ENCODE data around the gene CD226.
"Not testable (repeated sequence)": the region's sequence is repeated elsewhere in the genome, so short reads cannot be mapped to it uniquely, and the experiment has no call there.

The CD226 gene

GRCh38 chr18:69956057-69956456, 8.4 kb upstream of the CD226 start:
- no peak for DNase-seq

DNA sequence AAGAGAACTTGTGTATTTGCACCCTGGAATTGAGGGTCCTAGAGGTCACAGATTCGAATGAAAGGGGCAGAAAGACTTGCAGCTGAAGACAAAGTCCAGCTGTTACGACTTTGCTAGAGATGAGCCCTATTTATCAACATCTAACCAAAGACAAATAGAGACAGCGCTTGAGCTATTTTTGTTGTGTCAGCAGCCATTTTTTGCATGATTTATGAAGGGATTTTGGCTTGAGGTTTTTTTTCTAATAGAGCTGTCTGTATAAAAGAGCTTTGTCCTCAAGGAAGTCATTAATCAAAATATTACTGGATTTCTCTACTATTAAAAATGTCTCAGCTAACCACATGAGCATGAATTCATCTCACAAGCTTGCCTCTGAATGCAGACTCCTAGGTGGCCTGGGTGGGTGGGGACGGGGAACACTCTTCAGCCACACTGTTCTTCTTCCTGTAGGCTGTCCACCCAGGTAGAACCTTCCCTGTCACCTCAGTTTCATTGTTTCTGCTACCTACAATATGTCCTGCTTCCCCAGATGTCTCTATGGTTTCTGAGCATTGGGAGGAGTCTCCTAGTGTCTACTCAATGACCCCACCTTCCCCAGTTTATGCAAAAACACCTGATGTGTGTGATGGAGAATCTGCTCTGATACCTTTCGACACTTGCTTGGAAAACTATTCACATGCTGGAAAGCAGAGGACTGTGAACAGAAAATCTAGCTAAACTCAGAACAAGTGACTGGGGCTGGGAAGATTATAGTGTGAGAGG, 7.2 kb upstream of the CD226 start:
- DNase-seq: no peak

GRCh38 chr18:69953191-69953590, 5.5 kb upstream of the CD226 start:
- DNase-seq: no peak

DNA sequence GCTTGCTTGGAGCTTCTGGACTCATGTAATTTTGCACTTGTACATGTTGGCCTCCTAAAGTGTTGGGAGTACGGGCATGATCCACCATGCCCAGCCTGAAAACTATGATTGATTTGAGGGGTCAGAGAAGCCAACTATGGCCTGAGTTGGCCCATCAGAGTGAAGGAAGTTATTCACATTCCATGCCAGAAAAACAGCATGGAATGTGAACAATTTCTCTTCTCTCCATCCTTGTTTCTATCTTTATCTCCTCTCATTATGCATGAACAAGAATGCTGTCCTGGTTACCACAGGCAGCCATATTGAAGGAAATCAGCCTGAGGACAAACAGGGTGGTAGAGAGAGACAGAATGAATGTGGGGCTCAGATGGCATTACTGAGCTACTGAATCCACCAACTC, 3.5 kb upstream of the CD226 start:
- DNase-seq: no peak

- no peak for DNase-seq
Observed at GRCh38 chr18:69949538-69949936, 1.9 kb upstream of the CD226 start.

GRCh38 chr18:69948919-69949537, 1.4 kb upstream of the CD226 start:
- no peak for DNase-seq

GRCh38 chr18:69948256-69948655, 583 bp upstream of the CD226 start:
- DNase-seq: no peak

DNA sequence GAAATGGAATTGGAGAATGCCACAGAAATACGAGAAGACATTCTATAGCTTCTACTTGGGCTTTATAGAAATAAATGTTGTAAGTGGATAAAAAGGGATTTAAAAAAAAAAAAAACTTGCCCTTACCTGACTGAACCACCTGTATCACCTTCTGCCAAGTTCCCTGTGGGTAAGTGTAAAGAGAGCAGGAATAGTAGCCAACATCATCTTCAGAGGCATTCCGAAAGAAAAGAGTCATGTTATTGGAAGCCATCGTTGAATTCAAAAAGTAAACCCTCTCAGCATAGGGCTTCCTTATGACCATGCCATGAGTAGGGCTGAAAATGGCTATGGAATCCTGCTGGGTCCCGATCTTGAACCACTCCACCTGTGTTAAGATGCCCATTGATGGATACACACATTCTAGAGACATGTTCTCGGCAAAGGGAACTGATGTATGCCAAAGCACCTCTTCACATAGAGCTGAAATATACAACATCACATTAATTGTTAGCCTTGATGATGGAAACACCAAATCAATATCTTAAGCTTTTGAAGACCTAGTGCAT, 991 bp downstream of the CD226 start:
- DNase-seq: no peak

GRCh38 chr18:69945220-69946114, 2.2 kb downstream of the CD226 start:
- DNase-seq: no peak

- no peak for DNase-seq
Observed at GRCh38 chr18:69944436-69944835, 3.2 kb downstream of the CD226 start.

DNA sequence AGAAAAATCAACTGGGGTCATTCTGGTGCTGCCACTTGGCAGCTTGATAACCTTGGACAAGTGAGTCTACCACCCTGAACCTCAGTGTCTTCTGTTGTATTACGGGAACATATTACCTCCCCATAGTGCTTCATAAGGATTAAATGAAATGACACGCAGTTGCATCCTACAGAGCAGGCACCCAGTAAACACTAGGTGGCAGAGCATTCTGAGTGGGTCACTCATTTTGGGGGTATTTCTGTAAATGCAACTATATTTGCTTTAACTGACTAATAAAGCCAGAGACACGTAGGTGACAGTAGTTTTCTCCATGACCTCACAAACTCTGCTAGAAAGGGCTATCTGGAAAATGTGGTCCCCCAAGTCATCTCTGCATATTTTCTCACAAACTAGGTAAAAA, 4.7 kb downstream of the CD226 start:
- no peak for DNase-seq

- no peak for DNase-seq
Observed at GRCh38 chr18:69941183-69941582, 6.5 kb downstream of the CD226 start.

DNA sequence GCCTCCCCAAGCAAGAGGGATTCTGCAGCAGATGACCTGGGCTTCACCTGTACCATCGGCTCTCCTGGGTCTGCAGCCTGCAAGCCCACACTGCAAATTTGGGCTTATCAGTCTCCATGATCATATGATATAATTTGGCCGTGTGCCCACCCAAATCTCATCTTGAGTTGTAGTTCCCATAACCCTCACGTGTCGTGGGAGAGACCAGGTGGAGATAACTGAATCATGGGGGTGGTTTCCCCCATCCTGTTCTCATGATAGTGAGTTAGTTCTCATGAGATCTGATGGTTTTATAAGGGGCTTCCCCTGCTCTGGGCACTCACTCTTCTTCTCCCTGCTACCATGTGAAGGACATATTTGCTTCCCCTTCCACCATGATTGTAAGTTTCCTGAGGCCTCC, 7.9 kb downstream of the CD226 start:
- DNase-seq: not testable (repeated sequence)

- no peak for DNase-seq
Observed at GRCh38 chr18:69936191-69936558, 11.5 kb downstream of the CD226 start.

- DNase-seq: no peak
Observed at GRCh38 chr18:69935319-69936190, 12.1 kb downstream of the CD226 start.

GRCh38 chr18:69934601-69935265, 12.9 kb downstream of the CD226 start:
- no peak for DNase-seq

DNA sequence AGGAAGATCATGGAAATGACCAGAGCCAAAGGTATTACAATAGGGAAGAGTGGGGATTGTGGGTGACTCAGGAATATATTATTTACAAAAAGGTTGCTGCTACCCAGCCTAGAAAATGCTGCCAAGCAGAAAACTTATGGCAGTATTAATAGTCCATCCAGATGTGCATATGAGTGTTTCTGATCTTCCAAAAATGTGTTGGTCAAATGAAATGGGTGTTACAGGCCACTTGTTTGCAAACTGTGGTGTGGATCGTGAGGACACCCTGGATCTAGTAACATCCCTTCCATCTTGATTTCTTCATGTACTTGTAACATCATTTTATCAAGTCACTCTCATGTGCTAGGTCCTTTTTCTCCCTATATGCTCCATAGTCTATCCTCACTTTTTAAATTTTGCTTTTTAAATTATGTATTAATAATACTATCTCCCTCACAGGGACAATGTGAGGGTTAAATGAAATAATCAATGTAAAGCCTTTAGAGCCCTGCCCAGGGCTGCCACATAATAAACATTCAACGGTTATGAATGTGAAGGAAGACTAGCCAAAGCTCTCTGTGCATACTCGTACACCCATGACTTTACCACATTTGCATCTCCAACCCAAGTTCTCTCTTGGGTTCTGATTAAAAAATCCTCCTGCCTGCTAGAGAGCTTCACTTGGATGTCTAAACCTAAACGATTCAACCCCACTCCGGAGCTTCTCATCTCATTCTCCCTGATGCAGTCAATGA, 18.5 kb downstream of the CD226 start:
- DNase-seq: no peak

GRCh38 chr18:69916412-69916811, 31.3 kb downstream of the CD226 start:
- DNase-seq: no peak

- no peak for DNase-seq
Observed at GRCh38 chr18:69908838-69909237, 38.8 kb downstream of the CD226 start.

GRCh38 chr18:69906765-69907164, 40.9 kb downstream of the CD226 start:
- DNase-seq: no peak

- no peak for DNase-seq
Observed at GRCh38 chr18:69900941-69901340, 46.7 kb downstream of the CD226 start.
